ENCODE results near the gene CCDC8.

DNA sequence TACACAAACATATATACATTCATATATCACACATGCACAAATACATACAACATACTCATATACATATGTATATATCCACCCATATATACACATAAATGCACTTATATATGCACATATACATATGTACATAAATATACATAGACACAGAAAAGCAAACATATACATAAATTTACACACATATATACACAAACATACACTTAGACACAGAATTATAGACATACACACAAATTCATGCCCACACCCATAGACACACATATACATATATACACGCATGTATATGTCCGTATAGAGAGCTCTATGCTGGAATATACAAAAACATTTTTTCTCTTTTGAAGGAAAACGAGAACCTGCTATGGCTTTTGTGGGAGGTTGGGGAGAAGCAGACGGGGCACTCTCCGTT lies 37.4 kb upstream of the CCDC8 start:
- TF ChIP-seq POLR2A (IDR thresholded peaks at IDR 0.05; ENCODE audit: low read depth, low read length) = no peak
- no peak for TF ChIP-seq EZH2 (IDR thresholded peaks at IDR 0.05; ENCODE audit: borderline replicate concordance, low read depth, low read length, severe bottlenecking)
- TF ChIP-seq, protein P1, sequence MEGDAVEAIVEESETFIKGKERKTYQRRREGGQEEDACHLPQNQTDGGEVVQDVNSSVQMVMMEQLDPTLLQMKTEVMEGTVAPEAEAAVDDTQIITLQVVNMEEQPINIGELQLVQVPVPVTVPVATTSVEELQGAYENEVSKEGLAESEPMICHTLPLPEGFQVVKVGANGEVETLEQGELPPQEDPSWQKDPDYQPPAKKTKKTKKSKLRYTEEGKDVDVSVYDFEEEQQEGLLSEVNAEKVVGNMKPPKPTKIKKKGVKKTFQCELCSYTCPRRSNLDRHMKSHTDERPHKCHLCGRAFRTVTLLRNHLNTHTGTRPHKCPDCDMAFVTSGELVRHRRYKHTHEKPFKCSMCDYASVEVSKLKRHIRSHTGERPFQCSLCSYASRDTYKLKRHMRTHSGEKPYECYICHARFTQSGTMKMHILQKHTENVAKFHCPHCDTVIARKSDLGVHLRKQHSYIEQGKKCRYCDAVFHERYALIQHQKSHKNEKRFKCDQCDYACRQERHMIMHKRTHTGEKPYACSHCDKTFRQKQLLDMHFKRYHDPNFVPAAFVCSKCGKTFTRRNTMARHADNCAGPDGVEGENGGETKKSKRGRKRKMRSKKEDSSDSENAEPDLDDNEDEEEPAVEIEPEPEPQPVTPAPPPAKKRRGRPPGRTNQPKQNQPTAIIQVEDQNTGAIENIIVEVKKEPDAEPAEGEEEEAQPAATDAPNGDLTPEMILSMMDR (IDR thresholded peaks at IDR 0.05; ENCODE audit: extremely low read depth in 1 of 2, insufficient read depth in 1 of 2, low read depth in 1 of 2, low read length in 2 of 2) = no peak
- TF ChIP-seq GATA2 (IDR thresholded peaks at IDR 0.05; ENCODE audit: insufficient read depth, insufficient read length, low read depth, low read length) = no peak
- TF ChIP-seq, protein P2, sequence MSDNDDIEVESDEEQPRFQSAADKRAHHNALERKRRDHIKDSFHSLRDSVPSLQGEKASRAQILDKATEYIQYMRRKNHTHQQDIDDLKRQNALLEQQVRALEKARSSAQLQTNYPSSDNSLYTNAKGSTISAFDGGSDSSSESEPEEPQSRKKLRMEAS (IDR thresholded peaks at IDR 0.05; ENCODE audit: insufficient read depth, insufficient read length) = no peak
